Hematopoietic multipotent progenitor cell treated with erythropoietin and hydrocortisone succinate and interleukin-3 and kit ligand, for 8 days (in vitro differentiated cells): ENCODE results near the gene PHAF1.

ENCODE experiments used
- DNase-seq: peaks from one replicate; pipeline ENCODE4 v3.0.0-alpha.2; 2015

PHAF1 gene

GRCh38 chr16:67164599-67165061 is 54.9 kb downstream of the PHAF1 start, which contains the start of gene HSF4:
Gene HSF4, plus strand, starts transcription at chr16:67164745. Its CDS starts 67 bp downstream, at chr16:67164812.
- peak; percentile 32 for DNase-seq

DNA sequence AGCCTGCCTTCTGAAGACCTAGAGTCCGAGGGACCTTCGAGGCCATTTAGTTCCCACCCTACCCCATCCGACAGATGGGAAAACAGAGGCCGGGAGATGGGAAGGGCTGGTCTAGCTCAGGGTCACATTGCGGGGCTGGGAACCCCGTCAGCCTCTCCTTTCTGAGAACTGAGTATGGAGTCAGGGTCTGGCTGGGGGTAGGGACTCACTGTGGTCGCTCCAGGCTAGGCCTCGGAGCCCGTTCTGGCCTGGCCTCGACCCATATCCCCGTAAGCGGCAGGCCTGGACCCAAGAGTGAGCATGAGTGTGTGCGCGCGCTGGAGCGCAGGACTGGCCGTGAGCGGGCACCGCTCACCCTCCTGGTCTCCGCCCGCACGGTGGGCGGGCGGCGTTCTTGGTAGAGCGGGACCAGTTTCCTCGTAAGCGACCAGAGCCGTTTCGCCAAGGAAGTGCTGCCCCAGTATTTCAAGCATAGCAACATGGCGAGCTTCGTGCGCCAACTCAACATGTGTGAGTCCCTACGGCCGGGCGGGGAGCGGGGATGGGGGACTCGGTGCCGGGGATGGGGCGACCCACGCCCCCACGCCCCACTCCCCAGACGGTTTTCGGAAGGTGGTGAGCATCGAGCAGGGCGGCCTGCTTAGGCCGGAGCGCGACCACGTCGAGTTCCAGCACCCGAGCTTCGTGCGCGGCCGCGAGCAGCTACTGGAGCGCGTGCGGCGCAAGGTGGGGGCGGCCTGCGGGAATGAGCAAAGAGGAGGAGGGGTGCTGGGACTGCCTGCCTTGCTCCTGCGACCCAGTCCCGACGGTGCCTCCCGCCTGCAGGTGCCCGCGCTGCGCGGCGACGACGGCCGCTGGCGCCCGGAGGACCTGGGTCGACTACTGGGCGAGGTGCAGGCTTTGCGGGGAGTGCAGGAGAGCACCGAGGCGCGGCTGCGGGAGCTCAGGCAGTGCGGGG is 55.7 kb downstream of the PHAF1 start:
- DNase-seq = no peak

GRCh38 chr16:67166110-67166547 is 56.4 kb downstream of the PHAF1 start:
- no peak for DNase-seq

- DNase-seq = no peak
Observed at GRCh38 chr16:67166598-67167168, 56.9 kb downstream of the PHAF1 start.

DNA sequence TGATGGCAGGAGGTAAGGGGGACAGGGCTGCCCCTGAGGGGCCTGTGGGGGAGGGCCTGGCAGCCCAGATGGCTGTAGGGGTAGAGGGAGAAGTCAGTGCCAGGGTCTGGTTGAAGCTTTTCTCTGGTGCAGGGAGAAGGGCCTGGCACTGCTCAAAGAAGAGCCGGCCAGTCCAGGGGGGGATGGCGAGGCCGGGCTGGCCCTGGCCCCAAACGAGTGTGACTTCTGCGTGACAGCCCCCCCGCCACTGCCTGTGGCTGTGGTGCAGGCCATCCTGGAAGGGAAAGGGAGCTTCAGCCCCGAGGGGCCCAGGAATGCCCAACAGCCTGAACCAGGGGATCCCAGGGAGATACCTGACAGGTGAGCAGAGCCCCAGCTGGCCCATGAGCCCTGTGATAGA is 57.8 kb downstream of the PHAF1 start:
- no peak for DNase-seq

GRCh38 chr16:67169011-67169451 is 59.3 kb downstream of the PHAF1 start:
- DNase-seq = no peak

- peak; percentile 42 for DNase-seq
Observed at GRCh38 chr16:67169642-67170167, 60.0 kb downstream of the PHAF1 start.

GRCh38 chr16:67170168-67170948 is 60.6 kb downstream of the PHAF1 start, which contains the start of gene NOL3:
Gene NOL3, plus strand, starts transcription at chr16:67170538.
- DNase-seq = peak; percentile 47

- DNase-seq = no peak
Observed at GRCh38 chr16:67170949-67171649, 61.4 kb downstream of the PHAF1 start.

- DNase-seq = no peak
Observed at GRCh38 chr16:67173323-67173722, 63.6 kb downstream of the PHAF1 start.

DNA sequence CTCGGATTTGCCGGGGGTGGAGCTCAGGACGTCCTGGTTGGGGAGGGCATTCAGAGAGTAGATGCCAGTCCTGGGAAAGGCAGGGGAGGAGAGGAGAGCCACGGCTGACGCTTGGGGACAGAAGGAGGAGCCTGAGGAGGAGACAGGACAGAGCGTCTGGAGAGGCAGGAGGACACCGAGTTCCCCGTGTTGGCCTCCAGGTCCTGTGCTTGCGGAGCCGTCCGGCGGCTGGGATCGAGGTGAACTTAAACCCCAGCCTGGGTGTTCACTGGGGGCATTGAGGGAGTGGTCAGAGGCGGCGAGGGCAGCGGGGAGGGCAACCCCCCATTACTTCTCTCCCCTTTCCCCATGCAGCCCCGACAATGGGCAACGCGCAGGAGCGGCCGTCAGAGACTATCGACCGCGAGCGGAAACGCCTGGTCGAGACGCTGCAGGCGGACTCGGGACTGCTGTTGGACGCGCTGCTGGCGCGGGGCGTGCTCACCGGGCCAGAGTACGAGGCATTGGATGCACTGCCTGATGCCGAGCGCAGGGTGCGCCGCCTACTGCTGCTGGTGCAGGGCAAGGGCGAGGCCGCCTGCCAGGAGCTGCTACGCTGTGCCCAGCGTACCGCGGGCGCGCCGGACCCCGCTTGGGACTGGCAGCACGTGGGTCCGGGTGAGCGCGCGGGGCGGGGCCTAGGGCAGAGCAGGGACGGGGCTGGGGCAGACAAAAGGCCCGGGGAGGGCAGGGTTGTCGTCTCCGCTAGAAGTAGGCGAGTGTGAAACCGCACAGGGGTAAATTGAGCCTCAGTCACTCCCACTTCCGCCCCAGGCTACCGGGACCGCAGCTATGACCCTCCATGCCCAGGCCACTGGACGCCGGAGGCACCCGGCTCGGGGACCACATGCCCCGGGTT is 64.3 kb downstream of the PHAF1 start:
- DNase-seq = peak; percentile 85

- DNase-seq = no peak
Observed at GRCh38 chr16:67174706-67175231, 65.0 kb downstream of the PHAF1 start.

DNA sequence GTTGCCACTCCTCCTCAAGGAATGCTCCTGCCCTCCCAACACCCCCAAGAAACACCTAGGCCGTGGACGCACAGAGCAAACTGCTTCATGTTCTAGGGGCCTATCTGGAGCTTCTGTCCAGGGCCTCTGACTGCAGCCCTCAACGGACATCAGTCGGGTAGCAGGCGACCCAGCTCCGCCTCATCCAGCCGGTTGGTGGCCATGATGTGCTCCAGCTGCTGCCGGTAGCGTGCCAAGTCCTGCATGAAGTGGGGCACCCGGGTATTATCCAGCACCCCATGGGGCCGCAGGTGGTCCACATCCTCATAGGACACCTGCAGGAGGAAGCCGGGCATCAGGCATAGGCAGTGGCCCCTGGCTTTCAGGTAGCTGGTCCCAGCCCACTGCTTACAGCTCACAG is 66.9 kb downstream of the PHAF1 start:
- DNase-seq = no peak

DNA sequence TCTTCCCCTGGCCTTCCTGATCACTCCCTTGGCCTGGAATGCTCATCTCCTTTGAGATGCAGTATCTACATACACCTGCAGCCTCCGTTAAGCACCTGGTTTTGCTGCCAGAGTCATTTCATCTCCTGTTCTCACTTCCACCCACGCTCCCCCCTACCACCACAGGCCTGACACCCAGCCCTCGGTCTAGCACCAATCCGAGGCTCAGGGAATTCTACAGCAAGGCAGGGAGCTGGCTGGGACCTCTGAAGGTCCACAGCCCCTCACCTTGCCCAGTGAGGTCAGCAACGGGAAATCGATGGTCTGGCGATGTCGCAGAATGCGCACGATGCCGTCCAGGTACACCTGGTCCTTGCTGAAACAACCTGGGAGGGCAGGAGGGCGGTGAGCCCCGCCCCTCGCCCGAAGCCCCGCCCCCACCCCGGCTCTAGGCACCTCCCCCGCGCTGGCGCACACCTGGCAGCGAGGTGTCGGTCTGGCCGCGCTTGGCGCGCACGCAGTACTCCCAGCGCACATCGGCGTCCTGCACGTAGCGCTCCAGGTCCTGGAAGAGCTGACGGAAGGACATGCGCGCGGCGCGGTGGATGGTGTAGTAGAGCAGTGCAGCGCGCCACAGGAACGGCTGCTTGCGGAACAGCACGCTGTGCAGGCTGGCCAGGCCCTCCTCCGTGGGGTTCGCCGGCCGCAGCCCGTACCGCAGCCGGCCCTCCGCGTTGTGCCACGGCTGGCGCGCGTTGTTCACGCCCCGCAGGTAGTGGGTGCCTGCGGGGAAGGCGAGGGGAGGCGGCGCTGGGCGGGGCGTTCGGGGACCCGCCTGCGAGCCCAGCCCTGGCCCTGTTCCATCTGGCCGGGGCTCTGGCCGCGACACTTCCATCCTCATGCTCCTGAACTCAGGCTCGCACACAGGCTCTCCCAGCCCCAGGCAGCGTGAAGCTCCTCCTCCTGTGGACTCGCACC is 68.3 kb downstream of the PHAF1 start:
- DNase-seq = peak; percentile 37

GRCh38 chr16:67179421-67180080 is 69.8 kb downstream of the PHAF1 start:
- peak; percentile 52 for DNase-seq

DNA sequence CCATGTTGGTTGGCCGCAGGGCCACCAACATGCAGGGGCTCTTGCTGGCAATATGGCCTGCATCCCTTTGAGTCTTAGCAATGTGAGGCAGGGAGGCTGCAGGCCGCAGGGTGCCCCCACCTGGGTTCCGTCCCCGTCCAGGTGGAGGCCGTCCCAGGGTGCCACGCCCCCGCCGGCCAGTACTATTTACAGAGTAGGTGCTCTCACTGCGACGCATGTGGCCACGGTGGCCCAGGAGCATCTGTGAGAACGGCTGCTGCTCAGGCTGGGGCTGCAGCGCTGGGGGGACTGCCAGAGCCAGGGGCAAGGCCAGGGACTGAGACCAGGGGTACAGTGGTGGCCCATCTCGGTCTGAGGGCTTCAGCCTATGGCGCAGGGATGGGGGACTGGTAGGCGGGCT is 70.4 kb downstream of the PHAF1 start:
- DNase-seq = no peak

DNA sequence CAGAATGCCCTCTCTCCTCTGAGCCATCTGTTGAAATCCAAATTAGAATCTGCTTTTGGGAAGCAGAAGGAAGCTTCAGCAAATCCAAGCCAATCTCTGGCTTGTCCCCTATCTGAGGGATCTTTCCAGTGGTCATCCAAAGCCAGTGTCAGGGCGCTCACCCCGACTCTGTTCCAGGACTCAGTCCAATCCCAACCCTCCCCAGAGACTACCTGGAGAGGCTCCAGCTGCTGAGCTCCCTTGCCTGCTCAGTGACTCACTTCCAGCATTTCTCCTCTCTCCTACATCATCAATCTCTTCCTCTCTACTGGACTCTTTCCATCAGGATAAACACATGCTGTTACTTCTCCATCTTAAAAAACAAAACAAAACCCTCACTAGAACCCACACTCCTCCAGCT is 71.6 kb downstream of the PHAF1 start:
- DNase-seq = no peak

DNA sequence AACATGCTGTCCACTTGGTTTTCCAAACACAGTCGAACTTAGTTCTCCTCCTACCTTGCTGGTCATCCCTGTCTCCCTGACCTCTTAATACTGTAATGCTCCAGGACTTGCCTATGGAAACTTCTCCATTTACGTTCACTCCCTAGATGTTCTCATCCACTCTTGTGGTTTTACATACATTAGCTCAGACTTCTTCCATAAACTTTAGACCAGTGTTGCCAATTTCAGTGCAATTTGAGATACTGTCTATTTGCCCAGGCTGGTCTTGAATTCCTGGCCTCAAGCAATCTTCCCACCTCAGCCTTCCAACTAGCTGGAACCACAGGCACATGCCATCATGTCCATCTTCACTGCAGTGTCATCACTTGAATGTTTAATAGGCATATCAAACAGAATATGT is 72.5 kb downstream of the PHAF1 start:
- no peak for DNase-seq

DNA sequence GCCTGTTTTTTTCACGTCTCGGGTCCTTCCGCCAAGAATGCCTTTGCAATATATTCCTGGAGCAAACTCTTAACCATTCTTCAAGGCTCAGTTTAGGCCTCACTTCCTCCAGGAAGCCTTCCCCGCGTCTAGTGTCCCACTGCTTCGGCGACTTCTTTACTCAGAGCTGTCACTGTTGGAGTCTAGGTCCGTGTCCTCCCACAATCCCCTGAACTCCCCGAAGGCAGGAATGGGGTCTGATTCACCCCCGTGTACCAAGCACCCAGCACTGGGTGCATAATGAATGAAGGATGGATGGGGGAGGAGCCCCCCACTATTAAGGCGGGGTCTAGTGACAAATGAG is 73.5 kb downstream of the PHAF1 start:
- no peak for DNase-seq
